Gastrocnemius medialis (tissue), 4 donors: ENCODE results near the gene TPO.

Experiments
- POLR2A ChIP-seq, 2 donors: fragments of 450-650 bp; IDR thresholded peaks; one replicate each; pipeline ENCODE4 v1.6.1; 2017; ENCODE audit warnings: antibody characterized with exemption in 2 of 2, mild to moderate bottlenecking in 2 of 2, moderate library complexity in 2 of 2
- TF ChIP-seq, protein P1 (sequence below), 5 experiments: fragments of 450-650 bp in 3 of 5; fragments of 200-600 bp in 2 of 5; sonication (generic) in 2 of 5; IDR thresholded peaks in 4 of 5; conservative IDR thresholded peaks in 1 of 5; 1 replicate in 4 of 5; 2 replicates in 1 of 5; pipeline ENCODE4 v1.5.1; 2016 to 2019; ENCODE audit warnings: antibody characterized with exemption in 5 of 5, mild to moderate bottlenecking in 3 of 5, moderate library complexity in 3 of 5

GRCh38 chr2:1518867-1519530, 105.7 kb downstream of the TPO start:
- TF ChIP-seq, protein P1, sequence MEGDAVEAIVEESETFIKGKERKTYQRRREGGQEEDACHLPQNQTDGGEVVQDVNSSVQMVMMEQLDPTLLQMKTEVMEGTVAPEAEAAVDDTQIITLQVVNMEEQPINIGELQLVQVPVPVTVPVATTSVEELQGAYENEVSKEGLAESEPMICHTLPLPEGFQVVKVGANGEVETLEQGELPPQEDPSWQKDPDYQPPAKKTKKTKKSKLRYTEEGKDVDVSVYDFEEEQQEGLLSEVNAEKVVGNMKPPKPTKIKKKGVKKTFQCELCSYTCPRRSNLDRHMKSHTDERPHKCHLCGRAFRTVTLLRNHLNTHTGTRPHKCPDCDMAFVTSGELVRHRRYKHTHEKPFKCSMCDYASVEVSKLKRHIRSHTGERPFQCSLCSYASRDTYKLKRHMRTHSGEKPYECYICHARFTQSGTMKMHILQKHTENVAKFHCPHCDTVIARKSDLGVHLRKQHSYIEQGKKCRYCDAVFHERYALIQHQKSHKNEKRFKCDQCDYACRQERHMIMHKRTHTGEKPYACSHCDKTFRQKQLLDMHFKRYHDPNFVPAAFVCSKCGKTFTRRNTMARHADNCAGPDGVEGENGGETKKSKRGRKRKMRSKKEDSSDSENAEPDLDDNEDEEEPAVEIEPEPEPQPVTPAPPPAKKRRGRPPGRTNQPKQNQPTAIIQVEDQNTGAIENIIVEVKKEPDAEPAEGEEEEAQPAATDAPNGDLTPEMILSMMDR (IDR thresholded peaks at IDR 0.05 in 4 of 5, conservative IDR thresholded peaks at IDR 0.05 in 1 of 5) = no peak
- no peak for TF ChIP-seq POLR2A (IDR thresholded peaks at IDR 0.05)
